HFF-Myc (cell line): Measurements from ENCODE around the gene NDUFA11.

Experiments
- DNase-seq: peaks from one replicate; pipeline ENCODE4 v3.0.0-alpha.2; 2011; ENCODE audit warnings: low read depth; ENCODE audit errors: extremely low read depth
- H3K4me3 ChIP-seq: replicated peaks from 2 replicates; pipeline ENCODE4 v1.5.1; 2011; ENCODE audit warnings: low read depth, mild to moderate bottlenecking, control low read depth, low read length
- CTCF ChIP-seq: IDR thresholded peaks from 2 replicates; pipeline ENCODE4 v1.5.1; 2012; ENCODE audit warnings: mild to moderate bottlenecking, low read depth, low read length, control low read depth; ENCODE audit errors: missing control alignments

NDUFA11 gene

GRCh38 chr19:5916181-5916708 is 12.7 kb upstream of the NDUFA11 start:
- no peak for TF ChIP-seq CTCF
- no peak overlapping the region for H3K4me3 ChIP-seq
- no peak for DNase-seq

- no peak for DNase-seq
- H3K4me3 ChIP-seq, result no peak overlapping the region
- no peak for TF ChIP-seq CTCF
Observed at GRCh38 chr19:5915782-5916165, 12.2 kb upstream of the NDUFA11 start.

- TF ChIP-seq CTCF, result no peak
- no peak for DNase-seq
- H3K4me3 ChIP-seq, result no peak overlapping the region
Observed at GRCh38 chr19:5914946-5915781, 11.6 kb upstream of the NDUFA11 start.

GRCh38 chr19:5914358-5914774 is 10.8 kb upstream of the NDUFA11 start:
- TF ChIP-seq CTCF, result no peak
- DNase-seq, result no peak
- no peak overlapping the region for H3K4me3 ChIP-seq

GRCh38 chr19:5913739-5914357 is 10.3 kb upstream of the NDUFA11 start, which contains the start of gene CAPS:
CAPS (plus strand) TSS chr19:5914254; CDS start chr19:5914407, 153 bp downstream.
- H3K4me3 ChIP-seq, result no peak within 1 kb of the TSS
- no peak for TF ChIP-seq CTCF
- no peak for DNase-seq

- no peak for TF ChIP-seq CTCF
- no peak for DNase-seq
- no peak overlapping the region for H3K4me3 ChIP-seq
Observed at GRCh38 chr19:5911366-5911765, 7.8 kb upstream of the NDUFA11 start.
